BLaER1 (cell line): ENCODE results near the gene MAST4.

ENCODE experiments used
- H3K27ac ChIP-seq: shearing (Covaris generic); formaldehyde crosslinking; 2 replicates; pipeline ENCODE4 v1.8.1; 2022
- H3K27me3 ChIP-seq: shearing (Covaris generic); formaldehyde crosslinking; 2 replicates; pipeline ENCODE4 v1.8.1; 2022
- H3K36me3 ChIP-seq: shearing (Covaris generic); formaldehyde crosslinking; 2 replicates; pipeline ENCODE4 v1.8.1; 2022
- H3K4me1 ChIP-seq: shearing (Covaris generic); formaldehyde crosslinking; 2 replicates; pipeline ENCODE4 v1.8.1; 2022
- H3K4me2 ChIP-seq: shearing (Covaris generic); formaldehyde crosslinking; 2 replicates; pipeline ENCODE4 v1.8.1; 2022
- H3K4me3 ChIP-seq: shearing (Covaris generic); formaldehyde crosslinking; 2 replicates; pipeline ENCODE4 v1.8.1; 2022
- H3K9ac ChIP-seq: shearing (Covaris generic); formaldehyde crosslinking; 2 replicates; pipeline ENCODE4 v1.8.1; 2022
- H3K9me3 ChIP-seq: shearing (Covaris generic); formaldehyde crosslinking; 2 replicates; pipeline ENCODE4 v1.8.1; 2022
- H4K20me1 ChIP-seq: shearing (Covaris generic); formaldehyde crosslinking; 2 replicates; pipeline ENCODE4 v1.8.1; 2022
- Cebpa-rat ChIP-seq: shearing (Covaris generic); IDR thresholded peaks from 2 replicates; pipeline ENCODE4 v1.8.1; 2022

The MAST4 gene

GRCh38 chr5:67211926-67212325, 615.7 kb downstream of the MAST4 start:
- no peak for TF ChIP-seq Cebpa-rat
- Histone ChIP-seq H3K9ac (no peak overlapping the region), H3K27ac (no peak overlapping the region), H3K4me2 (no peak overlapping the region), H4K20me1 (no peaks in the 10 kb centered on the region), H3K27me3 (no peaks in the 10 kb centered on the region), H3K36me3 (no peaks in the 10 kb centered on the region), H3K4me1 (peaks cover 33% of the 10 kb centered on the region), H3K9me3 (no peaks in the 10 kb centered on the region), H3K4me3 (no peak overlapping the region)

DNA sequence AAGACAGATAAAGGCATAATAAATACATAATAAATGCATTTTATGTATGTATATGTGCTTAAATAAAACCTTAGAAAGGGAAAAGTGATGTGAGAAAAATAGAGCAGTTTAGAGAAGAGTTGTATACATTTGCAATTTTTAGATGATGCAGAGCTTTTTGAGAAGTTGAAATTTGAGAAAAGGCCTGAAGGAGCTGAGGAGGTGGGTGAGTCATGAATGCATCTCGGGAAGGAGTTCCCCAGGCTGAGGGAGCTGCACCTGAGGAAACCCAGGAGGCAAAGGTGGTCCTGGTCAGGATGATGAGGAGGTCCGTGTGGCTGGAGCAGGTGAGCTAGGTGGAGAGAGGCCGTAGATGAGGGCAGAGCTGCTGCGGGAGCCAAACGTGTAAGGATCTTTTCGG, 617.8 kb downstream of the MAST4 start:
- Histone ChIP-seq H3K27ac (no peak overlapping the region), H3K4me1 (peaks cover 25% of the 10 kb centered on the region), H3K9ac (no peak overlapping the region), H3K4me2 (no peak overlapping the region), H4K20me1 (no peaks in the 10 kb centered on the region), H3K4me3 (no peak overlapping the region), H3K9me3 (no peaks in the 10 kb centered on the region), H3K36me3 (no peaks in the 10 kb centered on the region), H3K27me3 (no peaks in the 10 kb centered on the region)
- no peak for TF ChIP-seq Cebpa-rat

- Histone ChIP-seq H3K4me1 (peaks cover 25% of the 10 kb centered on the region), H3K9me3 (no peaks in the 10 kb centered on the region), H3K27me3 (no peaks in the 10 kb centered on the region), H3K9ac (no peak overlapping the region), H3K27ac (peak overlapping the region; percentile 83; the same call in 1 of the 2 replicates), H3K4me3 (no peak overlapping the region), H3K36me3 (no peaks in the 10 kb centered on the region), H3K4me2 (peak overlapping the region; percentile 80), H4K20me1 (no peaks in the 10 kb centered on the region)
- no peak for TF ChIP-seq Cebpa-rat
Observed at GRCh38 chr5:67214707-67215447, 618.7 kb downstream of the MAST4 start.

GRCh38 chr5:67215519-67216471, 619.6 kb downstream of the MAST4 start:
- H3K4me2 ChIP-seq = peak overlapping the region; percentile 80
- H3K9ac ChIP-seq = peak overlapping the region; percentile 62
- no peak overlapping the region for H3K4me3 ChIP-seq
- peak overlapping the region; percentile 83 for H3K27ac ChIP-seq
- no peaks in the 10 kb centered on the region for H4K20me1 ChIP-seq
- no peaks in the 10 kb centered on the region for H3K9me3 ChIP-seq
- no peak for TF ChIP-seq Cebpa-rat
- peaks cover 33% of the 10 kb centered on the region for H3K4me1 ChIP-seq
- no peaks in the 10 kb centered on the region for H3K27me3 ChIP-seq
- no peaks in the 10 kb centered on the region for H3K36me3 ChIP-seq

DNA sequence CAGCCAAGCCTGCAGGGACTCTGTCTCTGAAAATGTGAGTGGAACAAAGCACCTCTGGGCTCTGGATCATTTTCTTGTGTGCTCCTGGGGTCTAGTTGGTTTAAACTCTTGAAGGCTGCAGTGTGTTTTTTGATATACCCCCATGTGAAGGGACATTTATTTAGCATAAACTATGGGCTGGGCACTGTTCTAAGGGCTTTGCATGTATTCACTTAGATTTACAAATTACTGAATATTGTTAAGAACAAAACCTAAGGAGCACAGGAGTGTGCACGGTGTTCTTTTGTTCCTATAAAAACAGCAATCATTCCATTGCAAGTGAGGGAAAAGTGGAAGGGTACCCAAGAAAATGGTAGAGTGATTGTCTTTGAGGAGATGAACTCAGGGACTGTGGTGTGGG, 620.4 kb downstream of the MAST4 start:
- Histone ChIP-seq H3K4me3 (no peak overlapping the region), H3K9ac (no peak overlapping the region), H3K27ac (peak overlapping the region; percentile 83)

More for the DNA sequence above, 620.4 kb downstream of the MAST4 start:
- H3K4me2 ChIP-seq = peak overlapping the region; percentile 80
- H3K27me3 ChIP-seq = no peaks in the 10 kb centered on the region
- H3K9me3 ChIP-seq = no peaks in the 10 kb centered on the region
- H3K36me3 ChIP-seq = no peaks in the 10 kb centered on the region
- no peaks in the 10 kb centered on the region for H4K20me1 ChIP-seq
- peaks cover 41% of the 10 kb centered on the region for H3K4me1 ChIP-seq
- TF ChIP-seq Cebpa-rat = no peak
